Adrenal gland (tissue), 12 donors: ENCODE measurements around the gene DSTN. TPM values are rescaled to one million over a fixed set of nuclear protein-coding genes. Genes with fewer than 3 reads are reported as not detected.

Experiments used
- DNase-seq, 7 donors: peaks; one replicate each; pipeline ENCODE4 v3.0.0-alpha.2; 2019 to 2020
- H3K27ac ChIP-seq, 5 donors: fragments of 200-600 bp; sonication (generic) in 4 of 5; 1 replicate in 3 of 5; 2 replicates in 2 of 5; pipeline versions ENCODE4 v1.5.1 to v1.8.0; 2016 to 2020; ENCODE audit warnings: mild to moderate bottlenecking in 1 of 5
- H3K27me3 ChIP-seq: fragments of 200-600 bp; 2 replicates; pipeline ENCODE4 v1.8.0; 2021
- H3K36me3 ChIP-seq, 2 donors: fragments of 200-600 bp; replicated peaks in 1 of 2; 1 replicate in 1 of 2; 2 replicates in 1 of 2; pipeline versions ENCODE4 v1.5.1 to v1.8.0; 2018 to 2022
- H3K4me1 ChIP-seq, 2 donors: fragments of 200-600 bp; replicated peaks in 1 of 2; 1 replicate in 1 of 2; 2 replicates in 1 of 2; pipeline versions ENCODE4 v1.5.1 to v1.8.0; 2018 to 2021
- H3K4me3 ChIP-seq, 4 donors: fragments of 200-600 bp; sonication (generic) in 3 of 4; one replicate each; pipeline ENCODE4 v1.5.1; 2016 to 2018
- H3K9me3 ChIP-seq, 3 donors: fragments of 200-600 bp; sonication (generic) in 1 of 3; replicated peaks in 1 of 3; 1 replicate in 2 of 3; 2 replicates in 1 of 3; pipeline versions ENCODE4 v1.5.1 to v1.8.0; 2016 to 2021
- CTCF ChIP-seq, 6 experiments: fragments of 450-650 bp in 4 of 6; fragments of 200-600 bp in 2 of 6; sonication (generic) in 1 of 6; IDR thresholded peaks; 1 replicate in 5 of 6; 2 replicates in 1 of 6; pipeline versions ENCODE4 v1.5.1 to v1.8.0; 2016 to 2021; ENCODE audit warnings: antibody characterized with exemption in 6 of 6, mild to moderate bottlenecking in 2 of 6, moderate library complexity in 1 of 6
- POLR2A ChIP-seq, 2 donors: fragments of 450-650 bp; IDR thresholded peaks; one replicate each; pipeline ENCODE4 v1.6.1; 2017; ENCODE audit warnings: antibody characterized with exemption in 2 of 2, mild to moderate bottlenecking in 2 of 2, moderate library complexity in 1 of 2
- WGBS, 4 donors: extraction: QIAGEN DNeasy Blood & Tissue Kit in 2 of 4; methylation state at CpG; one replicate each; pipeline versions ENCODE4 v1.1.5 to v1.1.7; 2013 to 2017; 5-methylcytosine and 5-hydroxymethylcytosine counted together
- intact Hi-C, 2 donors: fragments of 100-400 bp; cut with DNase I; formaldehyde crosslinking; loops; one replicate each; pipeline versions ENCODE4 v1.14.1 to v1.15.0; 2022 to 2023
- polyA plus RNA-seq, 3 donors: library from polyadenylated mRNA; stranded (reverse); fragments of 200-250 nt in 2 of 3; fragments of 350-450 nt in 1 of 3; fragmentation: Illumina TruSeq in 1 of 3; extraction: RNeasy Lipid Tissue Mini Kit (QIAGEN cat#74804) in 1 of 3; gene quantifications; one replicate each; pipeline ENCODE4 v1.2.3, GENCODE V29; 2013 to 2014
- total RNA-seq, 9 donors: library from RNA; depleted of rRNA in 4 of 9; stranded (reverse); fragments of >200 nt in 4 of 9; fragments of 120-200 nt in 1 of 9; fragmentation: NEBNext Ultra II Directional in 1 of 9; extraction: Animal tissue kit (Norgen Biotek cat#: 25700) in 1 of 9; gene quantifications; one replicate each; pipeline versions ENCODE4 v1.1.0 to v1.2.4, GENCODE V29; 2013 to 2023
- donor health status: healthy with polysubstance abuse.
- donor health status: Bipolar disorder and iron deficiency.
- donor health status: DM: yes; HTN: yes; CAD: no.
- donor health status: DM: no; HTN: no; CAD: no.
- donor health status: DM: no; HTN: no; CAD: no.
- donor health status: DM: yes; HTN: yes; CAD: no.

DSTN gene
- total and polyA plus RNA-seq, 12 donors, result 184 to 552 (median 273) TPM

DNA sequence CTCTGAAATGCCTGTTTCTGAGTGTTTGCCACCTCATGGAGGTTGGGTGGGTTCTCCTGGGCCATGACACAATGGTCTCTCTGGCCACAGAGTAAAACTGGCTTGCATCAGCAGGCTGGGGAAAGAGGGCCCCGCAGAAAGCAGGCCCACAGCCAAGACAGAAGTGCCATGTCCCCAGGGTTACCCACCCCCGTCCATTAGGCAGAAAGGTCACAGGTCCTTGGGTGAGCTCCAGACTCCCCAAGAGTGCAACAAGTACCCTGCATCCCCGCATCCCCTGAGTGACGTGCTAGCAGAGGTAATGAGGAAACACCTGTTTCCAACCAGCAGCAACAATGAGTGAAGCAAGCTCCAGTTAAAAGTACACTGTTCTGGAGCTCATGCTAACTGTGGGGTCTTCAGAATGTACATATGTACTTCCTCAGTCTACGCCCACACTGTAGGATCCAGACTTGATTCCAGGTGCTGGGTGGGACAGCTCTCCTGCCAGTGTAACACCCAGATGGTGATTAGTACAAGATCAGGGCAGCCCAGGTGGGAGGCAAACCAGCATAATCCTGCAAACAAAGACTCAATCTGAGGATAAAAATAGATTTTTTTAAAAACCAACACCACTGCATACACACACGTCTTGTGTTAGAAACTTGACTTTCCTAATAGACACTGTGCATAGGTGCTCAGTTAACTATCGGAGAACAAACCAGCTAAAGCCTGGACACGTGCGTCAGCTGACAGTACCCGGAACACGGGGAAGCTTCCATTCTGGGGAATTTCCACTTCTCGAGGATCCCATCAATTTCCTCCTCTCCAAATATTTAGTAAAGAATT, 80.6 kb downstream of the DSTN start:
- Histone ChIP-seq H3K4me3 (no peak overlapping the region), H3K27me3 (no peaks in the 10 kb centered on the region), H3K4me1 (peaks cover 42 to 58% of the 10 kb centered on the region in 2 donors), H3K9me3 (no peaks in the 10 kb centered on the region), H3K36me3 (peaks cover 0 to 8% of the 10 kb centered on the region in 2 donors), H3K27ac (peak overlapping the region in 1 of 5 donors; percentile 6)
- intact Hi-C loops, result no loop called here
- 38 to 58% (median 55%) methylated on average over 9 to 12 of the region's 12 CpGs for WGBS, 4 donors
- no peak for TF ChIP-seq POLR2A (IDR thresholded peaks at IDR 0.05)
- DNase-seq, result peak in 1 of 7 donors; percentile 14

DNA sequence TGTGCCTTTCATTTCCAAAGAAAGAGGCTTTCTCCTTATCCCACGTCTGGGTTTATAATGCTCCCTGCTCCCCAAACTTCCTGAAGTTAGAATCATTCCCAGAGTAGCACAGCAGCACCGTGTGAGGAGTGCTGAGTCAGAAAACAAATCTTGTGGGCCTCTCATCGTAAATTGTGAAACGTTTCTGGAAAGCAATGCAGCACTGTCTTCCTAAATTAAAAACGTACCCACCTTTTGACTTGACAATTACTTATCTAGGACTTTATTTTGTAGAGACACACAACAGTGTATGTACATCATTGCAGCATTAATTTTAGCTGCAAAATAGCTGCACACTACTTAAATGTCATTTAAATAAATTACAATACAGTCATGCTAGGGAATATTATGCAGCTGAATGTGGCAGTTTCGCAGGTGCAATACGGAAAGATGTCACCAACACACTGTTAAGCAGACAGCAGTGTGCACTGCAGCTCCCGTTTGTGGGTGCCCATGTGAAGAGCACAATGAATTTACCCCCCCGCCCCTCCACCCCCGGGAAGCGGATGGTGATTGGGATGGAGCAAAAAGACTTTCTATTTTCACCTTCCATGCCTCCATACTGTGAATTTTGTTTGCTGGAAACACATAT, 81.4 kb downstream of the DSTN start:
- intact Hi-C loops, result no loop called here
- Histone ChIP-seq H3K9me3 (no peaks in the 10 kb centered on the region), H3K27me3 (no peaks in the 10 kb centered on the region), H3K27ac (peak overlapping the region in 1 of 5 donors; percentile 1), H3K4me3 (no peak overlapping the region), H3K4me1 (peaks cover 39 to 55% of the 10 kb centered on the region in 2 donors), H3K36me3 (peaks cover 0 to 8% of the 10 kb centered on the region in 2 donors)
- 46 to 53% (median 50%) methylated on average over 11 of the region's 11 CpGs for WGBS, 4 donors
- DNase-seq, result peak in 1 of 7 donors; percentile 17
- no peak for TF ChIP-seq POLR2A (IDR thresholded peaks at IDR 0.05)

GRCh38 chr20:17651760-17652388, 82.0 kb downstream of the DSTN start:
- Histone ChIP-seq H3K4me3 (no peak overlapping the region), H3K27me3 (no peaks in the 10 kb centered on the region), H3K36me3 (peaks cover 0 to 8% of the 10 kb centered on the region in 2 donors), H3K27ac (peak overlapping the region in 1 of 5 donors; percentile 1), H3K9me3 (no peaks in the 10 kb centered on the region), H3K4me1 (peaks cover 35 to 50% of the 10 kb centered on the region in 2 donors)
- DNase-seq, result peak in 1 of 7 donors; percentile 15
- intact Hi-C loops, result no loop called here
- TF ChIP-seq POLR2A (IDR thresholded peaks at IDR 0.05), result no peak
- no peak for TF ChIP-seq CTCF (IDR thresholded peaks at IDR 0.05)
- 83 to 90% (median 89%) methylated on average over 2 of the region's 2 CpGs for WGBS, 4 donors

- 78 to 86% (median 80%) methylated on average over 10 of the region's 10 CpGs for WGBS, 4 donors
- H3K4me1 ChIP-seq, result peaks cover 37 to 50% of the 10 kb centered on the region in 2 donors
- H3K27me3 ChIP-seq, result no peaks in the 10 kb centered on the region
- DNase-seq, result peak in 1 of 7 donors; percentile 13
- H3K27ac ChIP-seq, result peak overlapping the region in 1 of 5 donors; percentile 1
- H3K4me3 ChIP-seq, result no peak overlapping the region
- intact Hi-C loops, result no loop called here
- TF ChIP-seq POLR2A (IDR thresholded peaks at IDR 0.05) (no peak), CTCF (IDR thresholded peaks at IDR 0.05) (no peak)
- peaks cover 0 to 8% of the 10 kb centered on the region in 2 donors for H3K36me3 ChIP-seq
- H3K9me3 ChIP-seq, result no peaks in the 10 kb centered on the region
These were observed 82.5 kb downstream of the DSTN start for GRCh38 chr20:17652411-17652810.
